MM.1S (cell line): Measurements from ENCODE around the gene SHBG.

Experiments used
- DNase-seq: peaks from one replicate; pipeline ENCODE4 v3.0.0-alpha.2; 2015
- H2AFZ ChIP-seq: fragments of 300-600 bp; sonication (generic); 2 replicates; pipeline ENCODE4 v1.6.0; 2016; ENCODE audit warnings: antibody characterized with exemption, low read length
- H3F3A ChIP-seq: fragments of 300-600 bp; sonication (generic); 2 replicates; pipeline ENCODE4 v1.6.1; 2016; ENCODE audit warnings: mild to moderate bottlenecking, antibody characterized with exemption, low read length, moderate library complexity, mixed read lengths; ENCODE audit not compliant: insufficient read depth
- H3K27ac ChIP-seq: fragments of 300-600 bp; sonication (generic); 2 replicates; pipeline ENCODE4 v1.5.1; 2016; ENCODE audit warnings: mild to moderate bottlenecking, low read length
- H3K27me3 ChIP-seq: fragments of 300-600 bp; sonication (generic); replicated peaks from 2 replicates; pipeline ENCODE4 v1.6.0; 2016; ENCODE audit warnings: low read length; ENCODE audit not compliant: insufficient read depth
- H3K36me3 ChIP-seq: fragments of 300-600 bp; sonication (generic); replicated peaks from 2 replicates; pipeline ENCODE4 v1.6.1; 2016; ENCODE audit warnings: mild to moderate bottlenecking, low read length, mixed read lengths; ENCODE audit not compliant: insufficient read depth
- H3K4me1 ChIP-seq: fragments of 300-600 bp; sonication (generic); 2 replicates; pipeline ENCODE4 v1.6.1; 2016; ENCODE audit warnings: low read length, mixed read lengths
- H3K4me2 ChIP-seq: fragments of 300-600 bp; sonication (generic); 2 replicates; pipeline ENCODE4 v1.6.0; 2016; ENCODE audit warnings: low read depth, low read length
- H3K4me3 ChIP-seq: fragments of 300-600 bp; sonication (generic); 2 replicates; pipeline ENCODE4 v1.5.1; 2016; ENCODE audit warnings: low read length, mixed read lengths
- H3K79me2 ChIP-seq: fragments of 300-600 bp; sonication (generic); 2 replicates; pipeline ENCODE4 v1.6.1; 2016; ENCODE audit warnings: mixed run types, low read length, mixed read lengths
- H3K9ac ChIP-seq: fragments of 300-600 bp; sonication (generic); 2 replicates; pipeline ENCODE4 v1.6.1; 2016; ENCODE audit warnings: low read length, mixed read lengths
- H3K9me2 ChIP-seq: fragments of 300-600 bp; sonication (generic); replicated peaks from 2 replicates; pipeline ENCODE4 v1.6.1; 2016; ENCODE audit warnings: mild to moderate bottlenecking, low read length, mixed read lengths; ENCODE audit not compliant: insufficient read depth
- H3K9me3 ChIP-seq: fragments of 300-600 bp; sonication (generic); replicated peaks from 2 replicates; pipeline ENCODE4 v1.6.1; 2016; ENCODE audit warnings: mild to moderate bottlenecking, low read length, mixed read lengths; ENCODE audit not compliant: insufficient read depth
- H4K20me1 ChIP-seq: fragments of 300-600 bp; sonication (generic); 2 replicates; pipeline ENCODE4 v1.6.1; 2016; ENCODE audit warnings: mild to moderate bottlenecking, low read length, moderate library complexity, mixed read lengths; ENCODE audit not compliant: insufficient read depth
- CTCF ChIP-seq: fragments of 300-600 bp; sonication (generic); IDR thresholded peaks from 2 replicates; pipeline ENCODE4 v1.5.1; 2016; ENCODE audit warnings: antibody characterized with exemption, low read length, mixed read lengths
- EZH2 ChIP-seq: fragments of 300-600 bp; sonication (generic); optimal IDR thresholded peaks from 2 replicates; pipeline ENCODE3; 2017; ENCODE audit warnings: low read depth, mild to moderate bottlenecking, antibody characterized with exemption, low read length, mixed read lengths
- EZH2phosphoT487 ChIP-seq: fragments of 300-600 bp; sonication (generic); IDR thresholded peaks from 2 replicates; pipeline ENCODE4 v1.6.1; 2018; ENCODE audit warnings: antibody characterized with exemption, low read length

The SHBG gene

GRCh38 chr17:7676533-7676932 lies 46.6 kb downstream of the SHBG start:
- Histone ChIP-seq H3K79me2 (0 out of 2 replicates have a peak, but pooled peaks cover 4% of the 10 kb centered on the region), H3F3A (no peaks in the 10 kb centered on the region), H3K9me2 (no peaks in the 10 kb centered on the region), H3K27me3 (no peaks in the 10 kb centered on the region), H3K4me3 (no peak overlapping the region), H3K36me3 (peaks cover 14% of the 10 kb centered on the region), H3K27ac (no peak overlapping the region), H3K4me1 (no peaks in the 10 kb centered on the region), H3K9ac (no peak overlapping the region), H3K9me3 (no peaks in the 10 kb centered on the region), H4K20me1 (no peaks in the 10 kb centered on the region), H3K4me2 (no peak overlapping the region), H2AFZ (no peak overlapping the region)
- TF ChIP-seq EZH2phosphoT487: no peak
- TF ChIP-seq EZH2: no peak
- no peak for TF ChIP-seq CTCF
- DNase-seq: no peak

DNA sequence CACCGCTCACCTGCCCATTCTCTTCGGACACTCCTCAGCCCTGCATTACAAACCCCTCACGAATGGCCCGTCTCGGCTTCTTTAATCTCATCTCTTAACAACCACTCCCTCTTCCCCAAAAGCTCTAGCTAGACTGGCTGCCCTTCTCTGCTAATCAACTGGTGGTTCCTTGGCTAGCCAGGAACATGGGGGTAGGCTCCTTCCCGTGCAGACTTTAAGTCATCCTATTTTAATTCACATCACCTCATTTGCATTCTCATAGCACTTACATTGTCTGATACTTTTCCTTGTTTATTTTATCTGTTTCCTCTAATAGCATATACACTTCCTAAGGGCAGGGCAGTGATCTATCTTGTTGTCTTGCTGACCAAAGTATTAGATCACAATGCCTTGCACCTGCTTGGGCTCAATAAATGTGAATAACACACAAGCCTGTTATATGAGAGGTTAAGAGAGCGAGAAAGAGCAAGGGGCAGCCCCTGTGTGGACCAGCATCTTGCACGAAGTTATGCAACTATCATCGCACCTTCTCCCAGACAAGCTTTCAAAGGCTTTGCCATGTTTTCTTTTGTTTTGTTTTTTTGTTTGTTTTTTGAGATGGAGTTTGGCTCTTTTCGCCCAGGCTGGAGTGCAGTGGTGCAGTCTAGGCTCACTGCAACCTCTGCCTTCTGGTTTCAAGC lies 47.6 kb downstream of the SHBG start:
- Histone ChIP-seq H4K20me1 (no peaks in the 10 kb centered on the region), H3K36me3 (peaks cover 14% of the 10 kb centered on the region), H3K4me1 (no peaks in the 10 kb centered on the region), H3K27me3 (no peaks in the 10 kb centered on the region), H2AFZ (no peak overlapping the region), H3K4me3 (no peak overlapping the region), H3K9me3 (no peaks in the 10 kb centered on the region), H3K79me2 (peaks cover 8% of the 10 kb centered on the region), H3F3A (no peaks in the 10 kb centered on the region), H3K27ac (no peak overlapping the region), H3K9me2 (no peaks in the 10 kb centered on the region), H3K9ac (no peak overlapping the region), H3K4me2 (no peak overlapping the region)
- DNase-seq: no peak
- no peak for TF ChIP-seq CTCF
- no peak for TF ChIP-seq EZH2phosphoT487
- TF ChIP-seq EZH2: no peak
